Measurements from ENCODE around the gene CLBA1. TPM values are rescaled to one million over a fixed set of nuclear protein-coding genes. Genes with fewer than 3 reads are reported as not detected.

The CLBA1 gene
- total and polyA plus RNA-seq, 2 experiments from 2014 or later, result 7.7 to 10.4 TPM

DNA sequence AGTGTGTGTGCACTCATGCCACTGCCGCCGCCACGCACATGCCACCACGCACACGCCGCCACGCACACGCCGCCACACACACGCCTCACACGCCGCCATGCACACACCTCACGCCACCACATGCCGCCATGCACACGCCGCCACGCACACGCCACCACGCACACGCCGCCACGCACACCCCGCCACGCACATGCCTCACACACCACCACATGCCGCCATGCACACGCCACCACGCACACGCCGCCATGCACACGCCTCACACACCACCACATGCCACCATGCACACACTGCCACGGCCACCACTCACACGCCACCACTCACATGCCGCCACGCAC is 6.3 kb downstream of the CLBA1 start:
- no peak for TF ChIP-seq EZH2 (IDR thresholded peaks at IDR 0.05; ENCODE audit: insufficient read depth, poor library complexity, severe bottlenecking)
- no peak for TF ChIP-seq EZH2phosphoT487 (IDR thresholded peaks at IDR 0.05; ENCODE audit: insufficient read depth, low read depth)
- in situ Hi-C loops (cut with MboI), result no loop called here
- Histone ChIP-seq H3K79me2 (ENCODE audit: insufficient read depth) (no peaks in the 10 kb centered on the region), H3K4me3 (no peak overlapping the region), H4K20me1 (ENCODE audit: insufficient read depth) (no peaks in the 10 kb centered on the region), H3K9me2 (ENCODE audit: insufficient read depth) (no peaks in the 10 kb centered on the region), H3F3A (ENCODE audit: insufficient read depth) (no peaks in the 10 kb centered on the region), H3K9ac (no peak overlapping the region), H3K4me1 (ENCODE audit: insufficient read depth) (no peaks in the 10 kb centered on the region), H3K27ac (no peak overlapping the region), H3K27me3 (replicated peaks; ENCODE audit: insufficient read depth) (no peaks in the 10 kb centered on the region), H2AFZ (no peak overlapping the region), H3K4me2 (ENCODE audit: unreplicated experiment) (no peak overlapping the region), H3K36me3 (ENCODE audit: low read depth) (no peaks in the 10 kb centered on the region), H3K9me3 (ENCODE audit: low read depth) (no peaks in the 10 kb centered on the region)
- 92 to 98% methylated on average over 5 to 34 of the region's 34 CpGs for WGBS, 2 experiments (ENCODE audit: low coverage in 1 of 2, low lambda C conversion rate in 2 of 2, missing lambda C conversion rate in 2 of 2)
- DNase-seq, result no peak

- no peak overlapping the region for H3K4me3 ChIP-seq
- H3K79me2 ChIP-seq (ENCODE audit: insufficient read depth), result no peaks in the 10 kb centered on the region
- H3K4me1 ChIP-seq (ENCODE audit: insufficient read depth), result no peaks in the 10 kb centered on the region
- no peaks in the 10 kb centered on the region for H3F3A ChIP-seq (ENCODE audit: insufficient read depth)
- no peaks in the 10 kb centered on the region for H3K9me2 ChIP-seq (ENCODE audit: insufficient read depth)
- no peak overlapping the region for H2AFZ ChIP-seq
- in situ Hi-C loops (cut with MboI), result no loop called here
- no peak for TF ChIP-seq EZH2phosphoT487 (IDR thresholded peaks at IDR 0.05; ENCODE audit: insufficient read depth, low read depth)
- no peak for TF ChIP-seq EZH2 (IDR thresholded peaks at IDR 0.05; ENCODE audit: insufficient read depth, poor library complexity, severe bottlenecking)
- H4K20me1 ChIP-seq (ENCODE audit: insufficient read depth), result no peaks in the 10 kb centered on the region
- H3K9ac ChIP-seq, result no peak overlapping the region
- no peak overlapping the region for H3K4me2 ChIP-seq (ENCODE audit: unreplicated experiment)
- no peaks in the 10 kb centered on the region for H3K9me3 ChIP-seq (ENCODE audit: low read depth)
- H3K36me3 ChIP-seq (ENCODE audit: low read depth), result no peaks in the 10 kb centered on the region
- H3K27ac ChIP-seq, result no peak overlapping the region
- no peak for DNase-seq
- WGBS, 2 experiments (ENCODE audit: low coverage in 1 of 2, low lambda C conversion rate in 2 of 2, missing lambda C conversion rate in 2 of 2), result 93 to 94% methylated on average over 11 of the region's 11 CpGs
- H3K27me3 ChIP-seq (replicated peaks; ENCODE audit: insufficient read depth), result no peaks in the 10 kb centered on the region
Observed at GRCh38 chr14:104992501-104992900, 6.9 kb downstream of the CLBA1 start.

DNA sequence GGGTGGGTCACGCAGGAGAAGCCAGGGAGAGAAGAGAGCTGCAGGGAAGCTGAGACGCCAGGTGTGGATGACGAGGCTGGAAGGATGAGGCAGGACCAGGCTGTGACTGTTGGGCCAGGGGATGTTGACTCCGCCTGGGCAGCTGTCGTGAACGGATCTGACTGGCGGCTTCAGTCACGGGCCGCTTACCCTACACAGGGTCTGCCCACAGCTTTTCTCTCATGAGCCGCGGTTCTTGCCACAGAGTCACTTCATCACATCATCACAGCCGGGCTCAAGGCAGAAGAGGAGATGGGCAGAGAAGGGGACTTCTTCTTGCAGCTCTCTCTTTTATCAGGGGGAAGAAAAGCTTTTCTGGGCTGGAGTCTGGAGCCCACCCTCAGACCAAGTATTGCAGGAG is 7.7 kb downstream of the CLBA1 start:
- DNase-seq, result no peak
- Histone ChIP-seq H2AFZ (no peak overlapping the region), H3K9ac (no peak overlapping the region), H3K4me1 (ENCODE audit: insufficient read depth) (no peaks in the 10 kb centered on the region), H3K4me3 (no peak overlapping the region), H3K9me3 (ENCODE audit: low read depth) (no peaks in the 10 kb centered on the region), H3K4me2 (ENCODE audit: unreplicated experiment) (no peak overlapping the region), H3K27ac (no peak overlapping the region), H4K20me1 (ENCODE audit: insufficient read depth) (no peaks in the 10 kb centered on the region), H3K27me3 (replicated peaks; ENCODE audit: insufficient read depth) (no peaks in the 10 kb centered on the region), H3K36me3 (ENCODE audit: low read depth) (no peaks in the 10 kb centered on the region), H3K9me2 (ENCODE audit: insufficient read depth) (no peaks in the 10 kb centered on the region), H3F3A (ENCODE audit: insufficient read depth) (no peaks in the 10 kb centered on the region), H3K79me2 (ENCODE audit: insufficient read depth) (no peaks in the 10 kb centered on the region)
- in situ Hi-C loops (cut with MboI), result no loop called here
- no peak for TF ChIP-seq EZH2phosphoT487 (IDR thresholded peaks at IDR 0.05; ENCODE audit: insufficient read depth, low read depth)
- TF ChIP-seq EZH2 (IDR thresholded peaks at IDR 0.05; ENCODE audit: insufficient read depth, poor library complexity, severe bottlenecking), result no peak
- WGBS, 2 experiments (ENCODE audit: low coverage in 1 of 2, low lambda C conversion rate in 2 of 2, missing lambda C conversion rate in 2 of 2), result 93 to 95% methylated on average over 12 of the region's 12 CpGs

DNA sequence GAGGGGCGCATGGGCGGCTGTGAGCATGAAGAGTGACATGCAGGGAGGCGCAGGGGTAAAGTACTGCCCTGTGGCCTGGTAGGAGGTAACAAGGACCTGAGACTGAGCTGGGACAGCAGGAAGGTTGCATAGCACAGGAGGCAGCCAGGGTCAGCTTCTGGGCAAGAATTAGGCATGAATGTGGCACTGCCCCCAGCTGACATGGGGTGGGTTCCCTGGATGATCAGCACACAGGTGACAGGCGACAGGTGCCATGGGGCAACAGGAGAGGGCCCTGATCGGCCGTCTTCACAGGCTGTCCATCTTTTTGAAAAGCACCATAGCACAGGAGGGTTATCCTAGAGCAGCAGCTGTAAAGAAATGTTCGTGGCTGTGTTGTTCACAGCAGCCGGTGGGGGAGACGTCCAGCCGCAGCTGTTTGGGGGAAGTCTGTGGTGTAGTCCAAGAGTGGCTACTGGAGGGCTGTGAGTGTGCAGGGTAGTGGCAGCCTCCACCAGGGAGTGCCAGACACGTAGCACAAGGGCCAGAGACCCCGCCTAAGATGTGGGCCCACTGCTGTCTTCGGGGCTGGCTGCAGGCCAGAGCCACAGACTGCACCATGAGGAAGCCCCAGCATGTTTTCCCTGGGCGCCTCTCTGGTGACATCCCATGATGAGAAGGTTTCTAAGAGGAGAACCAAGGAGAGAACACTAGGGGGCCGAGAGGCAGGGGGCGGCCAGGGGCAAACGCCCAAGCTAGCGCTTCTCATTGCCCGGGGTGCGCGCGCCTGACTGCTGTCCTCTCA is 8.4 kb downstream of the CLBA1 start:
- H3K27ac ChIP-seq, result no peak overlapping the region
- DNase-seq, result no peak
- H3K4me2 ChIP-seq (ENCODE audit: unreplicated experiment), result no peak overlapping the region
- no peak overlapping the region for H3K4me3 ChIP-seq
- no peaks in the 10 kb centered on the region for H3K27me3 ChIP-seq (replicated peaks; ENCODE audit: insufficient read depth)
- H3K36me3 ChIP-seq (ENCODE audit: low read depth), result no peaks in the 10 kb centered on the region
- no peaks in the 10 kb centered on the region for H3K79me2 ChIP-seq (ENCODE audit: insufficient read depth)
- no peak overlapping the region for H3K9ac ChIP-seq
- no peaks in the 10 kb centered on the region for H3K4me1 ChIP-seq (ENCODE audit: insufficient read depth)
- no peaks in the 10 kb centered on the region for H3K9me3 ChIP-seq (ENCODE audit: low read depth)
- no peaks in the 10 kb centered on the region for H3F3A ChIP-seq (ENCODE audit: insufficient read depth)
- in situ Hi-C loops (cut with MboI), result no loop called here
- WGBS, 2 experiments (ENCODE audit: low coverage in 1 of 2, low lambda C conversion rate in 2 of 2, missing lambda C conversion rate in 2 of 2), result 85 to 87% methylated on average over 22 of the region's 22 CpGs
- H4K20me1 ChIP-seq (ENCODE audit: insufficient read depth), result no peaks in the 10 kb centered on the region
- no peaks in the 10 kb centered on the region for H3K9me2 ChIP-seq (ENCODE audit: insufficient read depth)
- no peak overlapping the region for H2AFZ ChIP-seq
- TF ChIP-seq EZH2 (IDR thresholded peaks at IDR 0.05; ENCODE audit: insufficient read depth, poor library complexity, severe bottlenecking), result no peak
- TF ChIP-seq EZH2phosphoT487 (IDR thresholded peaks at IDR 0.05; ENCODE audit: insufficient read depth, low read depth), result no peak

Measured in GM23248 (cell line).